VCaP (cell line): ENCODE results near the gene LIMK2.
A peak's percentile ranks its signal among the peaks of the same experiment; 100 is the strongest.

ENCODE experiments used
- H3K27ac ChIP-seq: fragments of 450-650 bp; 2 replicates; pipeline ENCODE4 v1.5.1; 2017
- TF ChIP-seq, protein P1 (sequence below): fragments of 450-650 bp; conservative IDR thresholded peaks from 2 replicates; pipeline ENCODE4 v1.5.1; 2017; ENCODE audit warnings: mild to moderate bottlenecking, moderate library complexity

LIMK2 gene

DNA sequence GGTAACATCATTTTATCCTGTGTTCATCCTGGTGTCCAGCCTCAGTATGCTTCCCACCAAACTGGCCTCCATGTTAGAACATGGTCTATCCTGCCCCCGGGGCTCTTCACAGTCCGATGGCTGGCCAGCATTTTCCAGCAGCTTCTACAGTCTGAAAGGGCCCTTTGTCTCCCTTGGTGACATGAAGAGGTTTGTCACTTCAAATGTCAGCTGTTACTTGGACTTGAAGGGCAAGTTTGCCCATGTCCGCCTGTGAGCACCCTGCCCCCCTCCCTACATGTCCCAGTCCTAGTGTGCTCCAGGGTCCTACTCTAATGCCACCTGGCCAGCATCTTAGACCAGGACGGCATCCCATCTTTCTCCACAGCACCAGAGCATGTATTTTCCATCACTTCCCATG lies 109.3 kb downstream of the LIMK2 start:
- H3K27ac ChIP-seq, result no peak overlapping the region
- TF ChIP-seq, protein P1, sequence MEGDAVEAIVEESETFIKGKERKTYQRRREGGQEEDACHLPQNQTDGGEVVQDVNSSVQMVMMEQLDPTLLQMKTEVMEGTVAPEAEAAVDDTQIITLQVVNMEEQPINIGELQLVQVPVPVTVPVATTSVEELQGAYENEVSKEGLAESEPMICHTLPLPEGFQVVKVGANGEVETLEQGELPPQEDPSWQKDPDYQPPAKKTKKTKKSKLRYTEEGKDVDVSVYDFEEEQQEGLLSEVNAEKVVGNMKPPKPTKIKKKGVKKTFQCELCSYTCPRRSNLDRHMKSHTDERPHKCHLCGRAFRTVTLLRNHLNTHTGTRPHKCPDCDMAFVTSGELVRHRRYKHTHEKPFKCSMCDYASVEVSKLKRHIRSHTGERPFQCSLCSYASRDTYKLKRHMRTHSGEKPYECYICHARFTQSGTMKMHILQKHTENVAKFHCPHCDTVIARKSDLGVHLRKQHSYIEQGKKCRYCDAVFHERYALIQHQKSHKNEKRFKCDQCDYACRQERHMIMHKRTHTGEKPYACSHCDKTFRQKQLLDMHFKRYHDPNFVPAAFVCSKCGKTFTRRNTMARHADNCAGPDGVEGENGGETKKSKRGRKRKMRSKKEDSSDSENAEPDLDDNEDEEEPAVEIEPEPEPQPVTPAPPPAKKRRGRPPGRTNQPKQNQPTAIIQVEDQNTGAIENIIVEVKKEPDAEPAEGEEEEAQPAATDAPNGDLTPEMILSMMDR, result no peak

DNA sequence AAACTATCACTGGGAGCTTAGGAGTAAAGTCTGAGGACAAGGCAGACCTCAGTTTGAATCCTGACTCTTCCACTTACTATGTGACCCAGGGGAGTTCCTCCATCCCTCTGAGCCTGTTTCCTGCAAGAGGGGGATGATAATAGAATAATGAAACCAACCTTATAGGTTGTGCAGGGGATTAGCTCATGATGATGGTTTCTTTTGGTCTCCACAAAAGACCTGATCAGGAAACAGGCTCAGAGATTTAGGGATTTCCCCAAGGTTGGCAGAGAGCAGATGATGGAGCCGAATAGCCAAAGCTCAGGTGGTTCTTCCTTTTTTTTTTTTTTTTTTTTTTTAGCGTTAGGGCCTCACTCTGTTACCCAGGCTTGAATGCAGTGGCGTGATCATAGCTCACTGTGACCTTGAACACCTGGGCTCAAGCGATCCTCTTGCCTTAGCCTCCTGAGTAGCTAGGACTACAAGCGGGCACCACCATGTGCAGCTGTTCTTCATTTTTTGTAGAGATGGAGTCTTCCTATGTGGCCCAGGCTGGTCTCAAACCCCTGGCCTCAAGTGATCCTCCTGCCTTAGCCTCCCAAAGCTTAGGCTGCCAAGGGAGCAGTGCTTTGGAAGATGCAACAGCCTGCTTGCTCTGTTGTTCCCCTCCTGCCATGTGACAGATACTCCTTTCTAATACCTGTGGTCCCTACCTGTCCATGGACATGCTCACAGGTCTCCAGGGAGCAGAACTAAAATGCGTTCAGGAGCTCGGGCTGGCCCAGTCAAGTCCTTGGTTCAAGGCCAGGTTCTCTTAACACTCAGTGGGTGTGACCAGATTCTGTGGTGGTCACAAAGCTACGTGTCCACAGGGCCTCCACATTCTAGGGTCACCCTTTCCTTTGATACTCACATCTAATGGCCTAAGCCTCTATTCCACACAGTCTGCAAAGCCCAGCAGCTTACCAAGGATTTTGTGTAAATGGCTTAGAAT lies 111.8 kb downstream of the LIMK2 start:
- TF ChIP-seq, protein P1, result no peak

DNA sequence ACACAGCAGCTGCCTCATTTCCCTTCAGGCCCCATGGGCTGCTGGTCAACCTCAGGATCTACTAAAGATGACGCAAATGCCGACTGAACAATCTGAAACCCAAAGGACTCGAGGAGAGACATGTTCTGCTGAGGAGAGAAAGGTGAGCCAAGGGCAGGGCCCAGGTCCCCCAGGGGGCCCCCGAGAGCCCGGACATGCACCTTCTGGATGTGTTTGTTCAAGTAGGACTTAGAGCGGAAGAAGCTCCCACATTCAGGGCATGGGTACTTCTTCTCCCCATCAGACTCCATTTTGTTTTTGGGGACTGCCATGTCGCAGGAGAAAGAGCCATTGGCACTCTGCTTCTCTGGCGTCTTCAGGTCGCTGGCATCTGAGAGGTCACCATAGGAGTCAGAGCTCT lies 114.8 kb downstream of the LIMK2 start:
- no peak overlapping the region for H3K27ac ChIP-seq
- TF ChIP-seq, protein P1, result no peak

More for the DNA sequence above, 111.8 kb downstream of the LIMK2 start:
- no peak overlapping the region for H3K27ac ChIP-seq

DNA sequence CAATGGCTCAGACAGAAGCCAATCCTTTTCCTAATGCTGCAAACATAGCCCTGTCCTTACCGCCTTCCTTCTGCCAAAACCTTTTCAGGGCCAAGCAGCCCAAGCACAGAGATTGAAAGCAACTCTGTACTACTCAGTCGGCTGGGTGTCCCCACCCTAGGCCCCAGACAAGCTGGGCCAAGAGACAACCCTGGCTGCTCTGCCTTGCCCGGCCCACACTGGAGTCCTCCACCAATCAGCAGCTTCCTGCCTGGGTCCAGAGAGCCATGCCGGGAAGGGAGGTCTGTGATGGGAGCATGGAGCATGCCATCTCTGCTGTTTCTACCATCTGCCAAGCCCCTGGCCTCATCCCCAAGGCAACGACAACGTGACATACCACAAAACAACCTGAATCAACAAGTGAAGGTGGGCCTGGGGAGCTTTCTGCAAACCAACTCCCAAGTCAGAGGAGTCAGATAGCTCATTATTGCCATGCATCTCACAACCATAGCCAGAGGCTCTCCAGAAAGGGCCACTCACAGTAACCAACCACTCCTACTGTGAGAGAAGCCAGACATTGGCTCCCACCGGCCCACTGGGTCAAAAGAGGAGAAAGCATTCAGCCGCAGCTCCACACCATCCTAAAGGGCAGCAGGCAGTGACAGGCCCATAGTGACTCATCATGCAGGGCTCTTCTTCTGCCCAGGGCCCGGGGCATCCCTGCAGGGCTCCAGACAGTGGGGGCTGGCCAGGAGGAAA lies 115.9 kb downstream of the LIMK2 start:
- no peak overlapping the region for H3K27ac ChIP-seq
- TF ChIP-seq, protein P1, result no peak

DNA sequence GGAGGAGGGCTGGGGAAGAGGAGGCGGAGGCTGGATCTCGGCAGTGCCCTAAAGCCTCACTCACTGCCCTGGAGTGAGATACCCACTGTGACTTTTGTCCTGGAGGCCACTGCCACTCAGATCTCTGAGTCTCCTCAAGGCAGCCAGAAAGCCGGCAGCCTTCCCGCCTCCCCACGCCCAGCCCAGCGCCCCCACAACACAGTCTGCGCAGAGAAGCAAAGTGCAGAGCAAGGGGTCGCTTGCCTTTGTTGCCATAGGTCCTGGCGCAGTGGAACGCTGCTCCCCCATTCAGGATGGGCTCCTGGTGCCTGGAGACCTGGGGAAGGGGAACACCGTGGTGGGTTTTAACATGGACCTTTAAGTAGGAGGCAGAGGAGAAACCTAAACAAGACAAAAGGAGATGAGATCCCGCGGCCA lies 116.5 kb downstream of the LIMK2 start:
- TF ChIP-seq, protein P1, result no peak
- H3K27ac ChIP-seq, result peak overlapping the region; percentile 31; the same call in 1 of the 2 replicates

DNA sequence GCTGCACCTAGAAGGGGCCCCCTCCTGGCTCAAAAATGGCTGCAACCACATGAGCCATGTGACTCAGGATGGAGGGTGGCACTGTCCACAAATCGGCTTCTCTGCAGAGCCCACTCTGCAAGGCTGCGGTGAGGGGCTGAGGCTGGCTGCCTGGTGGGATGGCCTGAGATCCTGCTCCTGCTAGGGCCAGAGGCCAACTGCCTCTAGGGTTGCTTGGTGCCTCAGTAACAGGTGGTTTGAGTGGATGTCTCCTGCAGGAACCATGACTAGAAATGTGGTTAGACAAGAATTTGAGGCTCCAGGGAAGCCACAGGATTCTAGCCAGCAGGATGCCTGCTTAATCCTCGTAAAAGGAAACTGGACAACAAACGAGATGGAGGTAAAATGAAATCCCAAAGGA lies 116.9 kb downstream of the LIMK2 start:
- TF ChIP-seq, protein P1, result no peak
- H3K27ac ChIP-seq, result peak overlapping the region; percentile 31; the same call in 1 of the 2 replicates
